Thyroid gland (tissue), 4 donors: ENCODE results near the gene BMP6.

ENCODE experiments used
- CTCF ChIP-seq, 6 experiments: fragments of 200-600 bp in 3 of 6; fragments of 450-650 bp in 3 of 6; sonication (generic) in 3 of 6; IDR thresholded peaks; one replicate each; pipeline ENCODE4 v1.5.1; 2016 to 2019; ENCODE audit warnings: antibody characterized with exemption in 6 of 6, mild to moderate bottlenecking in 2 of 6, inconsistent platforms in 1 of 6, moderate library complexity in 1 of 6
- POLR2A ChIP-seq, 2 donors: fragments of 450-650 bp; IDR thresholded peaks; one replicate each; pipeline ENCODE4 v1.6.1; 2017; ENCODE audit warnings: antibody characterized with exemption in 2 of 2, mild to moderate bottlenecking in 2 of 2, moderate library complexity in 1 of 2

GRCh38 chr6:7909323-7910276 lies 183.7 kb downstream of the BMP6 start:
- no peak for TF ChIP-seq CTCF (IDR thresholded peaks at IDR 0.05)
- TF ChIP-seq POLR2A (IDR thresholded peaks at IDR 0.05): no peak
